ENCODE results near the gene ZNF366. TPM values are rescaled to one million over a fixed set of nuclear protein-coding genes. Genes with fewer than 3 reads are reported as not detected.

The ZNF366 gene
- 1 to 10 TPM; 1.4 to 2.2 TPM for total RNA-seq
- 0.96 TPM for polyA plus RNA-seq (ENCODE audit: insufficient read depth, low read depth, low replicate concordance)
- long read RNA-seq, donor 1: 0 reads
- long read RNA-seq, donor 2: 0 reads

DNA sequence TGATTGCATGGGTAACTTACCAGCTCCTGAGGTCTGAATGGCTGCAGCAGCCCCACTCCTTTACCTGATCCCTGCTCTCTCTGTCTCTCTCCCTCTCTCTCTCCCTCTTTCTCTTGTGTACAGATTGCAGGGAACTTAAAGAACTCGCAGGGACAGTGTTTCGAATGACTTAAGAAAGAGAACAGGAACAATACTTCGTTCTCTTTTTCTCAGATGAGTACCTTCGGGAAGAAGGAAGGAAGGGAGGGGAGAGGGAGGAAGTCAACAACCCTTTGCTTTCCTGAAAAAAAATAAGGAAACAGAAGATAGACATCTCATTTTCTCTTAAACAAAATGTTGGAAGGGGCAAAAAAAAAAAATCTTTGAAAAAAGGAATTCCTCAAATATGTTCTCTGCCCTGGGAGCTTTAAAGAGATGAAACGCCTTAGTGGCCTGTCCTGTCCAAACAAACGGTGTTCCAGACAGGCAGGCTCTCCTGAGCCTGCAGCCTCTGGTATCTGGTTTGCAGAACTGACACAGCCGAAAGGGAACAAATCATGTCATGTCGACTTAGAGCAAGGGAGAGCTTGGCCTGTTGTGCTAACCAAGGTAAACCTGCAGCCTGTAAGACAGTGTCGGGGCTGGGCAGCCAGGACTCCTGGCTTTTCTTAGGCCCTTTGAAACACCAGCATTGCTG lies at the start of gene ZNF366:
Gene ZNF366, minus strand, starts transcription at position 180 of the 676 bp plus-strand sequence. CDS start 45,914 bp downstream, outside the sequence.
- H3K9me3 ChIP-seq: no peaks in the 10 kb centered on the region
- 58 to 65% methylated on average over 9 of the region's 9 CpGs for WGBS, 2 donors
- TF ChIP-seq CTCF (IDR thresholded peaks at IDR 0.05) (no peak), POLR2A (IDR thresholded peaks at IDR 0.05) (no peak)
- DNase-seq: no peak
- intact Hi-C loops (cut with DNase I; ENCODE audit: low total_unique reads): no loop called here
- no peaks in the 10 kb centered on the region for H3K36me3 ChIP-seq (ENCODE audit: low read depth, missing control alignments)
- H3K4me1 ChIP-seq: no peaks in the 10 kb centered on the region
- peak within 1 kb of the TSS in 1 of 2 donors; percentile 47 for H3K27ac ChIP-seq
- no peak within 1 kb of the TSS for H3K4me3 ChIP-seq
- no peaks in the 10 kb centered on the region for H3K27me3 ChIP-seq

GRCh38 chr5:72556351-72557166 lies 49.3 kb upstream of the ZNF366 start:
- H3K27ac ChIP-seq: peak overlapping the region; percentile 66 to 76
- WGBS, 2 donors: 2 to 4% methylated on average over 26 to 42 of the region's 42 CpGs
- intact Hi-C loops (cut with DNase I; ENCODE audit: low total_unique reads): no loop called here
- H3K9me3 ChIP-seq: no peaks in the 10 kb centered on the region
- TF ChIP-seq POLR2A (IDR thresholded peaks at IDR 0.05) (no peak), CTCF (IDR thresholded peaks at IDR 0.05) (no peak)
- DNase-seq: peak; percentile 52
- H3K36me3 ChIP-seq (ENCODE audit: low read depth, missing control alignments): no peaks in the 10 kb centered on the region
- peak overlapping the region; percentile 29 to 57 for H3K4me3 ChIP-seq
- peaks cover 23% of the 10 kb centered on the region for H3K4me1 ChIP-seq
- no peaks in the 10 kb centered on the region for H3K27me3 ChIP-seq

DNA sequence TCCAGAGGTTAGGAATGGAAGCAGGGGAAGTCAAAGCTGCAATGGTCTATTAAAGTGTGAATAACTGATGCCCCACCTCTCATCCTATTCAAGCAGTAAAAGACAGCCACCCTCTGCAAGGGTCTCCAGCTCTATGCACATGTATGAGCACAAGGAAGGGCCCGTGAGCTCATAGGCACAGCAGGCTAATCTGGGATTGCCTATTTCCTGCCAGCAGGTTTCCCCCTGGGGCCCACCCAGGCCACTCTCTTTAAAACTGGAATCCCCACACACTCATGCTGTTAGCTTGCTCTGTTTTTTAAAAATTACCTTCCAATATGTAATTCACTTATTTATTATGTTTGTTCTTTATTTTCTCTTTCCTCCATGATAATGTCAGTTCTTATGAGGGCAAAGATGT lies 48.7 kb upstream of the ZNF366 start:
- no peaks in the 10 kb centered on the region for H3K36me3 ChIP-seq (ENCODE audit: low read depth, missing control alignments)
- intact Hi-C loops (cut with DNase I; ENCODE audit: low total_unique reads): no loop called here
- H3K9me3 ChIP-seq: no peaks in the 10 kb centered on the region
- TF ChIP-seq CTCF (IDR thresholded peaks at IDR 0.05) (no peak), POLR2A (IDR thresholded peaks at IDR 0.05) (no peak)
- peak overlapping the region; percentile 29 to 57 for H3K4me3 ChIP-seq
- peaks cover 23% of the 10 kb centered on the region for H3K4me1 ChIP-seq
- no peak for DNase-seq
- WGBS, 2 donors: 32 to 36% methylated on average over 1 of the region's 1 CpG
- H3K27ac ChIP-seq: no peak overlapping the region
- H3K27me3 ChIP-seq: no peaks in the 10 kb centered on the region

DNA sequence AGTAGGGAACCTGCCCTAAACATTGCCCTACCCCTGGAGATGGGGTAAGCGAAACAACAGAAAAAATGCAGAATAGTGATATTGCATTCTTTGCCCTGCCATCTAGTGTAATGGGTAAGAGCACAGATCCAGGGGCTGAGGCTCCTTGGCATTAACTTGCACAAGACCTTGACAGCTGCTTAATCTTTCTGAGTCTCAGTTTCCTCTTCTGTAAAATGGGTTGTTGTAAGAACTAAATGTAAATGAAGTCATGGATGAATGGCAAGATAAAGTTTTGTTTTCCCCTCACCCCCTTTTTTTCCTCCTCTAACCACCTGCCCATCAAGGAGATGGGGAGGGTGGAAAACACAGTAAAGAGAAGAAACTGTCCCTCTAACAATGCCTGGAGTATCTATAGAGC lies 47.7 kb upstream of the ZNF366 start:
- intact Hi-C loops (cut with DNase I; ENCODE audit: low total_unique reads): no loop called here
- TF ChIP-seq POLR2A (IDR thresholded peaks at IDR 0.05) (no peak), CTCF (IDR thresholded peaks at IDR 0.05) (no peak)
- Histone ChIP-seq H3K4me1 (peaks cover 23% of the 10 kb centered on the region), H3K27me3 (no peaks in the 10 kb centered on the region), H3K4me3 (no peak overlapping the region), H3K27ac (no peak overlapping the region), H3K36me3 (ENCODE audit: low read depth, missing control alignments) (no peaks in the 10 kb centered on the region), H3K9me3 (no peaks in the 10 kb centered on the region)
- no peak for DNase-seq
- WGBS, 2 donors: 82 to 100% methylated on average over 1 of the region's 1 CpG

Data from testis (tissue), 5 donors.